ENCODE results near the gene EIF5. TPM values are rescaled to one million over a fixed set of nuclear protein-coding genes. Genes with fewer than 3 reads are reported as not detected.

Gene EIF5
- total and polyA plus RNA-seq, 10 donors: 31.9 to 261 (median 202) TPM

GRCh38 chr14:103296007-103296406 lies 38.0 kb upstream of the EIF5 start:
- no peak for DNase-seq
- Histone ChIP-seq H3K9me3 (no peaks in the 10 kb centered on the region), H3K27ac (no peak overlapping the region), H3K4me1 (peaks cover 0 to 6% (median 0%) of the 10 kb centered on the region in 6 donors), H3K4me3 (no peak overlapping the region), H3K36me3 (no peaks in the 10 kb centered on the region), H3K27me3 (replicated peaks in 1 of 7) (peaks cover 0 to 16% (median 0%) of the 10 kb centered on the region in 7 donors)
- intact Hi-C loops (cut with DNase I; ENCODE audit: low total_unique reads): loop anchor here (10.0 kb wide), 3 partner anchors 111 to 221 kb away; no protein-coding TSS in a partner anchor
- TF ChIP-seq POLR2A (IDR thresholded peaks at IDR 0.05) (no peak), POLR2AphosphoS5 (IDR thresholded peaks at IDR 0.05) (no peak)
- TF ChIP-seq, protein P1, sequence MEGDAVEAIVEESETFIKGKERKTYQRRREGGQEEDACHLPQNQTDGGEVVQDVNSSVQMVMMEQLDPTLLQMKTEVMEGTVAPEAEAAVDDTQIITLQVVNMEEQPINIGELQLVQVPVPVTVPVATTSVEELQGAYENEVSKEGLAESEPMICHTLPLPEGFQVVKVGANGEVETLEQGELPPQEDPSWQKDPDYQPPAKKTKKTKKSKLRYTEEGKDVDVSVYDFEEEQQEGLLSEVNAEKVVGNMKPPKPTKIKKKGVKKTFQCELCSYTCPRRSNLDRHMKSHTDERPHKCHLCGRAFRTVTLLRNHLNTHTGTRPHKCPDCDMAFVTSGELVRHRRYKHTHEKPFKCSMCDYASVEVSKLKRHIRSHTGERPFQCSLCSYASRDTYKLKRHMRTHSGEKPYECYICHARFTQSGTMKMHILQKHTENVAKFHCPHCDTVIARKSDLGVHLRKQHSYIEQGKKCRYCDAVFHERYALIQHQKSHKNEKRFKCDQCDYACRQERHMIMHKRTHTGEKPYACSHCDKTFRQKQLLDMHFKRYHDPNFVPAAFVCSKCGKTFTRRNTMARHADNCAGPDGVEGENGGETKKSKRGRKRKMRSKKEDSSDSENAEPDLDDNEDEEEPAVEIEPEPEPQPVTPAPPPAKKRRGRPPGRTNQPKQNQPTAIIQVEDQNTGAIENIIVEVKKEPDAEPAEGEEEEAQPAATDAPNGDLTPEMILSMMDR (IDR thresholded peaks at IDR 0.05 in 8 of 11, conservative IDR thresholded peaks at IDR 0.05 in 3 of 11): no peak

- H3K27me3 ChIP-seq (replicated peaks in 1 of 7): peaks cover 0 to 16% (median 0%) of the 10 kb centered on the region in 7 donors
- no peak overlapping the region for H3K27ac ChIP-seq
- no peak overlapping the region for H3K4me3 ChIP-seq
- no peaks in the 10 kb centered on the region for H3K9me3 ChIP-seq
- peaks cover 0 to 6% (median 0%) of the 10 kb centered on the region in 6 donors for H3K4me1 ChIP-seq
- intact Hi-C loops (cut with DNase I; ENCODE audit: low total_unique reads): loop anchor here (10.0 kb wide), 3 partner anchors 112 to 222 kb away; no protein-coding TSS in a partner anchor
- H3K36me3 ChIP-seq: no peaks in the 10 kb centered on the region
- TF ChIP-seq, protein P1 (IDR thresholded peaks at IDR 0.05 in 8 of 11, conservative IDR thresholded peaks at IDR 0.05 in 3 of 11): no peak
- TF ChIP-seq POLR2AphosphoS5 (IDR thresholded peaks at IDR 0.05): no peak
- TF ChIP-seq POLR2A (IDR thresholded peaks at IDR 0.05): no peak
- 69 to 86% (median 80%) methylated on average over 12 of the region's 12 CpGs for WGBS, 5 donors
- DNase-seq: peak; percentile 14
Observed at GRCh38 chr14:103296987-103297386, 37.0 kb upstream of the EIF5 start.

- intact Hi-C loops (cut with DNase I; ENCODE audit: low total_unique reads): loop anchor here (10.0 kb wide), 3 partner anchors 114 to 224 kb away; no protein-coding TSS in a partner anchor
- peak; percentile 10 for DNase-seq
- peaks cover 0 to 8% (median 0%) of the 10 kb centered on the region in 7 donors for H3K27me3 ChIP-seq (replicated peaks in 1 of 7)
- H3K9me3 ChIP-seq: no peaks in the 10 kb centered on the region
- WGBS, 5 donors: 88 to 100% (median 93%) methylated on average over 1 of the region's 1 CpG
- TF ChIP-seq, protein P1 (IDR thresholded peaks at IDR 0.05 in 8 of 11, conservative IDR thresholded peaks at IDR 0.05 in 3 of 11): no peak
- TF ChIP-seq POLR2AphosphoS5 (IDR thresholded peaks at IDR 0.05) (no peak), POLR2A (IDR thresholded peaks at IDR 0.05) (no peak)
- H3K4me1 ChIP-seq: no peaks in the 10 kb centered on the region
- no peak overlapping the region for H3K27ac ChIP-seq
- H3K4me3 ChIP-seq: no peak overlapping the region
- no peaks in the 10 kb centered on the region for H3K36me3 ChIP-seq
Observed at GRCh38 chr14:103298620-103299019, 35.4 kb upstream of the EIF5 start.

- no peak overlapping the region for H3K27ac ChIP-seq
- peak; percentile 43 for DNase-seq
- intact Hi-C loops (cut with DNase I; ENCODE audit: low total_unique reads): no loop called here
- 72 to 89% (median 83%) methylated on average over 10 to 11 of the region's 11 CpGs for WGBS, 5 donors
- TF ChIP-seq POLR2A (IDR thresholded peaks at IDR 0.05) (no peak), POLR2AphosphoS5 (IDR thresholded peaks at IDR 0.05) (no peak)
- TF ChIP-seq, protein P1 (IDR thresholded peaks at IDR 0.05 in 8 of 11, conservative IDR thresholded peaks at IDR 0.05 in 3 of 11): no peak
- no peaks in the 10 kb centered on the region for H3K4me1 ChIP-seq
- peaks cover 0 to 8% (median 0%) of the 10 kb centered on the region in 8 donors for H3K9me3 ChIP-seq
- H3K27me3 ChIP-seq (replicated peaks in 1 of 7): peaks cover 0 to 6% (median 0%) of the 10 kb centered on the region in 7 donors
- no peak overlapping the region for H3K4me3 ChIP-seq
- no peaks in the 10 kb centered on the region for H3K36me3 ChIP-seq
Observed at GRCh38 chr14:103301512-103302354, 32.3 kb upstream of the EIF5 start.
